Calu3 (cell line): Measurements from ENCODE around the gene GRM7. TPM values are rescaled to one million over a fixed set of nuclear protein-coding genes. Genes with fewer than 3 reads are reported as not detected.

ENCODE experiments used
- BruUV-seq: library from RNA; stranded (reverse); fragments of 400-500 nt; replicated peaks from 2 replicates; lab custom pipeline; 2021; lab: Mats Ljungman, UMichigan
- CTCF ChIA-PET: fragments of 300-600 bp; sonication (Branson Sonifier 250); formaldehyde crosslinking; loops from one replicate; lab custom pipeline; 2022; ENCODE audit warnings: antibody characterized with exemption; lab: Charles Lee
- DNase-seq: peaks from one replicate; pipeline ENCODE4 v3.0.0; 2022
- H3K27ac Mint-ChIP-seq: one replicate; pipeline ENCODE4 v1.8.0; 2022; ENCODE audit warnings: mixed read lengths; ENCODE audit not compliant: unreplicated experiment
- H3K27me3 Mint-ChIP-seq: one replicate; pipeline ENCODE4 v1.8.0; 2022; ENCODE audit warnings: mixed read lengths; ENCODE audit not compliant: unreplicated experiment
- H3K36me3 Mint-ChIP-seq: one replicate; pipeline ENCODE4 v1.8.0; 2022; ENCODE audit warnings: mild to moderate bottlenecking, moderate library complexity, mixed read lengths; ENCODE audit not compliant: insufficient read depth, unreplicated experiment
- H3K4me1 Mint-ChIP-seq: one replicate; pipeline ENCODE4 v1.8.0; 2022; ENCODE audit warnings: mild to moderate bottlenecking, low read depth, mixed read lengths; ENCODE audit not compliant: unreplicated experiment
- H3K4me3 Mint-ChIP-seq: one replicate; pipeline ENCODE4 v1.8.0; 2022; ENCODE audit warnings: mild to moderate bottlenecking, low read depth, moderate library complexity, mixed read lengths; ENCODE audit not compliant: unreplicated experiment
- H3K9me3 Mint-ChIP-seq: one replicate; pipeline ENCODE4 v1.8.0; 2022; ENCODE audit warnings: low read depth, mixed read lengths; ENCODE audit not compliant: unreplicated experiment
- CTCF ChIP-seq: fragments of 200-600 bp; IDR thresholded peaks from one replicate; pipeline ENCODE4 v1.8.0; 2022; ENCODE audit warnings: antibody characterized with exemption; ENCODE audit not compliant: unreplicated experiment
- intact Hi-C: fragments of 100-400 bp; cut with micrococcal nuclease; formaldehyde crosslinking; loops from one replicate; pipeline ENCODE4 v1.10.0; 2022; ENCODE audit not compliant: unreplicated experiment
- total RNA-seq: library from RNA; stranded (reverse); gene quantifications from 2 replicates; pipeline ENCODE4 v1.2.3, GENCODE V29; 2022

The GRM7 gene
- total RNA-seq, 1 experiment from 2014 or later, result not detected

- Mint-ChIP-seq H3K27ac (no peak overlapping the region), H3K27me3 (no peaks in the 10 kb centered on the region), H3K4me1 (no peaks in the 10 kb centered on the region), H3K36me3 (no peaks in the 10 kb centered on the region), H3K9me3 (no peaks in the 10 kb centered on the region), H3K4me3 (no peak overlapping the region)
- BruUV-seq, result no TSS peak
- no peak for DNase-seq
- CTCF ChIA-PET, result no interaction called here
- intact Hi-C loops, result no loop called here
- TF ChIP-seq CTCF, result no peak
Measured at GRCh38 chr3:7322957-7323669, 462.2 kb downstream of the GRM7 start.

- no peaks in the 10 kb centered on the region for H3K4me1 Mint-ChIP-seq
- no peak for TF ChIP-seq CTCF
- H3K27ac Mint-ChIP-seq, result no peak overlapping the region
- CTCF ChIA-PET, result no interaction called here
- H3K36me3 Mint-ChIP-seq, result no peaks in the 10 kb centered on the region
- peak; percentile 2 for DNase-seq
- H3K27me3 Mint-ChIP-seq, result no peaks in the 10 kb centered on the region
- H3K9me3 Mint-ChIP-seq, result peaks cover 5% of the 10 kb centered on the region
- intact Hi-C loops, result no loop called here
- no TSS peak for BruUV-seq
- H3K4me3 Mint-ChIP-seq, result no peak overlapping the region
Measured at GRCh38 chr3:7328339-7328738, 467.4 kb downstream of the GRM7 start.

- Mint-ChIP-seq H3K9me3 (peaks cover 5% of the 10 kb centered on the region), H3K4me1 (no peaks in the 10 kb centered on the region), H3K27me3 (no peaks in the 10 kb centered on the region), H3K4me3 (no peak overlapping the region), H3K27ac (no peak overlapping the region), H3K36me3 (no peaks in the 10 kb centered on the region)
- intact Hi-C loops, result no loop called here
- CTCF ChIA-PET, result no interaction called here
- no peak for TF ChIP-seq CTCF
- no TSS peak for BruUV-seq
- DNase-seq, result no peak
Measured at GRCh38 chr3:7332696-7333095, 471.8 kb downstream of the GRM7 start.

GRCh38 chr3:7333125-7333524 is 472.2 kb downstream of the GRM7 start:
- H3K36me3 Mint-ChIP-seq, result no peaks in the 10 kb centered on the region
- H3K4me3 Mint-ChIP-seq, result no peak overlapping the region
- no peak for DNase-seq
- H3K4me1 Mint-ChIP-seq, result no peaks in the 10 kb centered on the region
- intact Hi-C loops, result no loop called here
- no peak for TF ChIP-seq CTCF
- BruUV-seq, result no TSS peak
- H3K27ac Mint-ChIP-seq, result no peak overlapping the region
- H3K9me3 Mint-ChIP-seq, result peaks cover 5% of the 10 kb centered on the region
- no peaks in the 10 kb centered on the region for H3K27me3 Mint-ChIP-seq
- CTCF ChIA-PET, result no interaction called here
